CD4-positive, alpha-beta T cell treated with Interleukin-15 for 4 hours (primary cell): ENCODE data around the gene NFKBIE.

ENCODE experiments used
- DNase-seq: peaks from one replicate; pipeline ENCODE4 v3.0.0-alpha.2; 2020; ENCODE audit warnings: low spot score

NFKBIE gene

GRCh38 chr6:44272999-44273566 is 7.7 kb upstream of the NFKBIE start:
- DNase-seq: no peak

GRCh38 chr6:44272529-44272928 is 7.2 kb upstream of the NFKBIE start:
- no peak for DNase-seq

- no peak for DNase-seq
Observed at GRCh38 chr6:44271914-44272313, 6.6 kb upstream of the NFKBIE start.

- no peak for DNase-seq
Observed at GRCh38 chr6:44271406-44271723, 6.0 kb upstream of the NFKBIE start.

- DNase-seq: no peak
Observed at GRCh38 chr6:44270526-44271405, 5.4 kb upstream of the NFKBIE start.

GRCh38 chr6:44269921-44270525 is 4.7 kb upstream of the NFKBIE start, which contains the start of gene TMEM151B:
TSS of gene TMEM151B (plus strand) at chr6:44270450. CDS start at chr6:44270743, 293 bp downstream.
- DNase-seq: no peak

GRCh38 chr6:44269178-44269920 is 4.0 kb upstream of the NFKBIE start:
- DNase-seq: no peak

- DNase-seq: peak; percentile 69
Observed at GRCh38 chr6:44268095-44268628, 2.8 kb upstream of the NFKBIE start.

- no peak for DNase-seq
Observed at GRCh38 chr6:44267252-44267651, 1.9 kb upstream of the NFKBIE start.

- DNase-seq: no peak
Observed at GRCh38 chr6:44266347-44266746, 996 bp upstream of the NFKBIE start.

GRCh38 chr6:44265722-44266233 is 427 bp upstream of the NFKBIE start:
- DNase-seq: no peak

- peak; percentile 46 for DNase-seq
Observed at GRCh38 chr6:44264154-44265006, 971 bp downstream of the NFKBIE start.

- DNase-seq: peak; percentile 49
Observed at GRCh38 chr6:44263354-44264100, 1.8 kb downstream of the NFKBIE start.

GRCh38 chr6:44262467-44263353 is 2.6 kb downstream of the NFKBIE start:
- no peak for DNase-seq

- DNase-seq: no peak
Observed at GRCh38 chr6:44261581-44261980, 3.8 kb downstream of the NFKBIE start.

GRCh38 chr6:44260451-44261297 is 4.7 kb downstream of the NFKBIE start:
- DNase-seq: no peak

GRCh38 chr6:44260011-44260410 is 5.3 kb downstream of the NFKBIE start:
- DNase-seq: no peak

GRCh38 chr6:44258921-44259320 is 6.4 kb downstream of the NFKBIE start:
- DNase-seq: no peak
